HepG2 (cell line): ENCODE results near the gene AUTS2. TPM values are rescaled to one million over a fixed set of nuclear protein-coding genes. Genes with fewer than 3 reads are reported as not detected.

ENCODE experiments used
- ATAC-seq: fragments of 200-7000 bp; cut with Tn5 transposase; 3 replicates; pipeline ENCODE4 v1.9.1; 2020; ENCODE audit warnings: mild to moderate bottlenecking, moderate library complexity
- BruUV-seq: library from RNA; stranded (reverse); fragments of 400-500 nt; replicated peaks from 2 replicates; lab custom pipeline; 2021; lab: Mats Ljungman, UMichigan
- CTCF ChIA-PET: fragments of 300-600 bp; formaldehyde crosslinking; extraction: SDS; loops from one replicate; lab custom pipeline; 2021; ENCODE audit warnings: low total read pairs, inconsistent platforms, low intra/inter-chr PET ratio; lab: Yijun Ruan, JAX
- POLR2A ChIA-PET: fragments of 350-600 bp; sonication (Branson Sonifier 250); formaldehyde crosslinking; loops from one replicate; lab custom pipeline; 2020; ENCODE audit warnings: antibody characterized with exemption, inconsistent platforms; lab: Yijun Ruan, JAX
- DNase-seq: peaks from one replicate; pipeline ENCODE4 v3.0.0-alpha.2; 2015; ENCODE audit warnings: low spot score
- FAIRE-seq: peaks from 3 replicates; lab custom pipeline; 2011; peaks lifted over from hg19 to GRCh38; lab: Jason Lieb, UNC
- H2AFZ ChIP-seq: one replicate; pipeline ENCODE4 v1.6.1; 2011; ENCODE audit warnings: low read length, inconsistent platforms
- H3K27ac ChIP-seq: fragments of 300-600 bp; 3 replicates; pipeline ENCODE4 v1.8.0; 2011; ENCODE audit warnings: mixed run types, mild to moderate bottlenecking, mixed read lengths, low read length, inconsistent platforms; ENCODE audit not compliant: insufficient read depth; ENCODE audit errors: extremely low read length
- H3K27me3 ChIP-seq, 2 experiments: fragments of 200-600 bp in 1 of 2; 2 replicates in 1 of 2; 3 replicates in 1 of 2; pipeline versions ENCODE4 v1.6.0 to v1.8.0; 2011; ENCODE audit warnings: low read length in 2 of 2, mild to moderate bottlenecking in 2 of 2, moderate library complexity in 2 of 2, inconsistent platforms in 1 of 2; ENCODE audit not compliant: insufficient read depth in 2 of 2, control insufficient read depth in 1 of 2
- H3K36me3 ChIP-seq, 2 experiments: fragments of 200-600 bp in 1 of 2; replicated peaks in 1 of 2; 2 replicates in 1 of 2; 3 replicates in 1 of 2; pipeline versions ENCODE4 v1.5.1 to v1.8.0; 2011; ENCODE audit warnings: low read length in 2 of 2, inconsistent platforms in 1 of 2; ENCODE audit not compliant: insufficient read depth in 2 of 2, control insufficient read depth in 1 of 2
- H3K4me1 ChIP-seq: 2 replicates; pipeline ENCODE4 v1.5.1; 2012; ENCODE audit warnings: low read length, inconsistent platforms; ENCODE audit not compliant: insufficient read depth
- H3K4me2 ChIP-seq: 2 replicates; pipeline ENCODE4 v1.6.0; 2011; ENCODE audit warnings: low read depth, low read length, inconsistent platforms
- H3K4me3 ChIP-seq, 3 experiments: fragments of 200-600 bp in 1 of 3; sonication (generic), shearing (Covaris generic) in 1 of 3; replicated peaks in 1 of 3; 2 replicates each; pipeline ENCODE4 v1.5.1; 2011 to 2016; ENCODE audit warnings: low read length in 3 of 3, inconsistent platforms in 2 of 3, low read depth in 2 of 3, mild to moderate bottlenecking in 2 of 3, control low read depth in 1 of 3, mixed read lengths in 1 of 3; ENCODE audit not compliant: insufficient read depth in 1 of 3
- H3K79me2 ChIP-seq: one replicate; pipeline ENCODE4 v1.6.1; 2011; ENCODE audit warnings: low read length, inconsistent platforms; ENCODE audit not compliant: insufficient read depth
- H3K9ac ChIP-seq: 2 replicates; pipeline ENCODE4 v1.6.0; 2011; ENCODE audit warnings: mild to moderate bottlenecking, low read depth, low read length, inconsistent platforms; ENCODE audit not compliant: insufficient read depth
- H3K9me3 ChIP-seq: 2 replicates; pipeline ENCODE4 v1.5.1; 2012; ENCODE audit warnings: mild to moderate bottlenecking, low read length
- H4K20me1 ChIP-seq: 2 replicates; pipeline ENCODE4 v1.6.0; 2011; ENCODE audit warnings: inconsistent platforms, mild to moderate bottlenecking, low read length, moderate library complexity; ENCODE audit not compliant: insufficient read depth
- KLF11 ChIP-seq: IDR thresholded peaks from 2 replicates; pipeline ENCODE4 v1.6.1; 2016; ENCODE audit warnings: missing compliant biosample characterization
- KLF15 ChIP-seq: sonication (generic); formaldehyde crosslinking; IDR thresholded peaks from 2 replicates; pipeline ENCODE4 v1.8.1; 2023; ENCODE audit warnings: borderline replicate concordance, mild to moderate bottlenecking, inconsistent platforms, missing genetic modification reagents, mixed read lengths
- ZNF260 ChIP-seq: sonication (generic); formaldehyde crosslinking; IDR thresholded peaks from 2 replicates; pipeline ENCODE4 v1.4.0; 2020; ENCODE audit warnings: missing genetic modification reagents, low read depth, mild to moderate bottlenecking, borderline replicate concordance
- ZNF691 ChIP-seq: sonication (generic); formaldehyde crosslinking; IDR thresholded peaks from 2 replicates; pipeline ENCODE4 v1.4.0; 2020; ENCODE audit warnings: missing genetic modification reagents, low read depth, mild to moderate bottlenecking, borderline replicate concordance
- ZNF709 ChIP-seq: sonication (generic); formaldehyde crosslinking; IDR thresholded peaks from 2 replicates; pipeline ENCODE4 v1.5.0; 2020; ENCODE audit warnings: mild to moderate bottlenecking, missing genetic modification reagents
- ZNF761 ChIP-seq: sonication (generic); formaldehyde crosslinking; conservative IDR thresholded peaks from 2 replicates; pipeline ENCODE4 v1.4.0; 2020; ENCODE audit warnings: mild to moderate bottlenecking, missing genetic modification reagents
- ZNF800 ChIP-seq: sonication (generic); formaldehyde crosslinking; IDR thresholded peaks from 2 replicates; pipeline ENCODE4 v1.4.0; 2020; ENCODE audit warnings: missing genetic modification reagents
- WGBS: methylation state at CpG from one replicate; pipeline ENCODE4 v1.1.6; 2017; ENCODE audit warnings: low lambda C conversion rate; 5-methylcytosine and 5-hydroxymethylcytosine counted together
- in situ Hi-C: cut with HindIII; loops from 2 replicates; pipeline ENCODE4 v1.10.0; 2017; ENCODE audit warnings: low pct_unique_long_range_greater_than_20kb; ENCODE audit not compliant: extremely low pct_ligation_motif_present
- intact Hi-C: fragments of 100-400 bp; cut with micrococcal nuclease; formaldehyde crosslinking; loops from one replicate; pipeline ENCODE4 v1.10.0; 2022; ENCODE audit not compliant: unreplicated experiment
- polyA plus RNA-seq, 8 experiments: library from polyadenylated mRNA; depleted of rRNA in 3 of 8; stranded (reverse) in 7 of 8; unstranded in 1 of 8; fragments of >200 nt; fragmentation: Illumina TruSeq in 4 of 8; extraction: Trizol in 4 of 8; gene quantifications; 2 replicates each; pipeline versions ENCODE4 v1.2.1 to v1.2.3, GENCODE V29; 2011 to 2016; ENCODE audit warnings: low read depth in 4 of 8, missing spikeins in 1 of 8, mixed read lengths in 1 of 8; ENCODE audit not compliant: insufficient read depth in 1 of 8
- total RNA-seq, 5 experiments: library from RNA; depleted of rRNA; stranded (reverse); fragments of >200 nt; fragmentation: Illumina TruSeq; extraction: Trizol; gene quantifications; 2 replicates each; pipeline ENCODE4 v1.2.3, GENCODE V29; 2016; ENCODE audit warnings: low read depth in 1 of 5

AUTS2 gene
- total and polyA plus RNA-seq, 2 of the 13 experiments (the other 11 are each of a cell fraction or from before 2014, with no cell fraction given), result 0.38 TPM; not detected in 1

GRCh38 chr7:69947998-69948397, 349.7 kb downstream of the AUTS2 start (continued):
- TF ChIP-seq ZNF691 (CRISPR knock-in tag), result no peak
- no peak for TF ChIP-seq ZNF761 (CRISPR knock-in tag)
- TF ChIP-seq ZNF260 (CRISPR knock-in tag), result no peak
- TF ChIP-seq KLF11 (CRISPR knock-in tag), result no peak
- no peak for TF ChIP-seq KLF15 (CRISPR knock-in tag)

GRCh38 chr7:69949122-69949521, 350.8 kb downstream of the AUTS2 start:
- ChIA-PET CTCF (no interaction called here), POLR2A (no interaction called here)
- no TSS peak for BruUV-seq
- Histone ChIP-seq H3K4me3 (no peak overlapping the region), H3K4me1 (no peaks in the 10 kb centered on the region), H3K9ac (no peak overlapping the region), H3K4me2 (no peak overlapping the region), H3K27me3 (no peaks in the 10 kb centered on the region), H2AFZ (no peak overlapping the region), H4K20me1 (no peaks in the 10 kb centered on the region), H3K27ac (no peak overlapping the region), H3K9me3 (no peaks in the 10 kb centered on the region), H3K36me3 (no peaks in the 10 kb centered on the region), H3K79me2 (no peaks in the 10 kb centered on the region)
- ATAC-seq (no peak), FAIRE-seq (no peak), DNase-seq (no peak)
- in situ Hi-C loops (no loop called here), intact Hi-C loops (no loop called here)
- WGBS, result 36% methylated on average over 1 of the region's 2 CpGs
- TF ChIP-seq ZNF709 (CRISPR knock-in tag), result no peak
- no peak for TF ChIP-seq ZNF800 (CRISPR knock-in tag)
